ENCODE data around the gene ASB13.

ASB13 gene

DNA sequence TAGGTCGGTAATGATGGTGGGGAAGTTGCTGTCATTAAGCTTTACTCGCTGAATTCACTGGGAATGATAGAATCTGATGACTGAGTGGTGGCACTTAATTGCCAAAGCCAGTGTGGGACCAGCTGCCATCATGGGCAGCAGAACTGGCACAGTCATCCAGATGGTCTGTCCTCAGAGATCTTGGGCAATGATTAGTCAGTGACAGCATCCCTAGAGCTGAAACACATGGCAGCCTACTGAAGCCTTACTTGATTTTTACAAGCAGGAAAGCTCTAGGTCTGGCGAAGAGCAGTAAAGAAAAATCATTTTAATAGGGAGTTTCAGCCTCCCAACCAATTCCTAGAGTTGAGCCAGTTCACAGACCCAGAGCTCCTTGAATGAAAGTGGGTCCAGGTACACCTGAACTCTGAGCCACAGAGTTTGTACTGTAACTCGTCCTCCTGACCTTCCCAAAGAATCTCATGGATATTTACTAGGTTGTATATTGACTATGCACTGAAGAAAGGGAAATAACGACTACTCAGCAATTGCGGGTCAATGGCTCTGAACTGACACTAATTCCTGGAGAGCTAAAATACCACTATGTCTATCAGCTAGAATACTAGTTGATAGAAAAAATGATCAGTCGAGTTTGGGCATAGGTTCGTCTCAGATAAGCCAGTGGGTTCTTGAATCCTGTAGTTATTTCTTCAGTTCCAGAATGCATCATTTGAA is 4.4 kb upstream of the ASB13 start:
- in situ Hi-C loops (cut with MboI; ENCODE audit: low sequenced_read_pairs) = no loop called here

DNA sequence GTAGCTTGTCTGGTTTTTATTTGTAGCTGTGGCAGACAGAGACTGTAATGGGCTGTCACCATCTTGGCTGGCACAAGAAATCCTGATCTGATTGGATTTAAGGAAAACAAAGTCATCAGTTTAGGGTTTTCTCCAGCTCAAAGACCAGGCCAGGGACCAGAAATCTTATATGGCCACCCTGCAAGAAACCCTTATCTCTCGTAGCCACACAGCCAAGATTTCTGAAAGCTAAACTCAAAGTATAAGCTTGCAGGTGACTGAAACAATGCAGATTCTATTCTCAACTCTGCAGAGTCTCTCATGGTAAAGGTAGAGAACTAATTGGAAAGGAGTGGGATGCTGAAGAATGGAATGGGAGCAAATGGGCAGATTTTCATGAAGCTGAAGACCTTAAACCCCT is 3.2 kb upstream of the ASB13 start:
- in situ Hi-C loops (cut with MboI; ENCODE audit: low sequenced_read_pairs) = no loop called here

DNA sequence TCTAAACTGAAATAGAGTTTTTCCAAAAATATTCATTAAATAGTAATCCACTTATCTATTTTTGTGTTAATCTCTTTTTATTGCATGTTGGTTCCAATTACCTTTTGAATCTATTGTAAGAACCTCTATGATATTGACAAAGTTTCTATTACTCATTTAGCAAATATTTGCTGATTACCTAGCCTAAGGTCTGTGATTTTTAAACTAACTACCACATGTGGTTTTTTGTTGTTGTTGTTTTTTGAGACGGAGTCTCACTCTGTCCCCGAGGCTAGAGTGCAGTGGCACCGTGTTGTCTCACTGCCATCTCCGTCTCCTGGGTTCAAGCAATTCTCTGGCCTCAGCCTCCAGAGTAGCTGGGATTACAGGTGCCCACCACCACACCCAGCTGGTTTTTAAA is 2.0 kb upstream of the ASB13 start:
- in situ Hi-C loops (cut with MboI; ENCODE audit: low sequenced_read_pairs) = no loop called here

DNA sequence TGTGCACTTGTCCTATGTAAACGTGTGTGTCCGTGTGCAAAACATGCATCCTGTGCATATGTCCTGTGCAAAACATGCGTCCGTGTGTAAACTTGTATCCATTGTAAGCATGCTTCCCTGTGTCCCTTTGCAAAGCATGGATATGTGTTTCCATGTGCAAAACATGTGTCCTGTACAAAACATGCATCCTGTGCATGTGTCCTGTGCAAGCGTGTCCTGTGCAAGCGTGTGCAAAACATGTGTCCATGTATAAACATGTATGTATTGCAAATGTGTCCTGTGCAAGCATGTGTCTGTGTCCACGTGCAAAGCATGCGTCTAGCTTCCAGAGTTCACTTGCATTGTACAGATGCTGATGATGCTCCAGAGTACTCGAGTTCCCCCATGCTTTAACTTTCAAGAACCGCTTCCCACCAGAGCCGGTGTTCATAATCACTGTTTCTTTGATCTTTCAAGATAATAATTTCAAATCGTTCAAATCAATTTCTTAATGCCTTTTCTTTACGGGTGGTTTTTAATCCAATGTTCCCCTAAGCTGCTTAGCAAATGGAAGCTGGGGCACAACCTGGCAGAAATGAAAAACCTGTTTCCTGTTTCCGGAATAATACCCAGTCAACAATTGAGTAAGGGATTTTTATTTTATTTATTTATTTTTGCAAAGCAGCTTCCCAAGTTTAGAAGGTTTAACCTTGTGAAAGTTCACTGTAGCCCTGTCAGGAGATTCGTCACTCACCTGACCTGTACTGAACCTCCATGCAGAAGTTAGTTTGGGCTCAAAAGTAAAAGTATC is 641 bp upstream of the ASB13 start:
- in situ Hi-C loops (cut with MboI; ENCODE audit: low sequenced_read_pairs) = no loop called here

DNA sequence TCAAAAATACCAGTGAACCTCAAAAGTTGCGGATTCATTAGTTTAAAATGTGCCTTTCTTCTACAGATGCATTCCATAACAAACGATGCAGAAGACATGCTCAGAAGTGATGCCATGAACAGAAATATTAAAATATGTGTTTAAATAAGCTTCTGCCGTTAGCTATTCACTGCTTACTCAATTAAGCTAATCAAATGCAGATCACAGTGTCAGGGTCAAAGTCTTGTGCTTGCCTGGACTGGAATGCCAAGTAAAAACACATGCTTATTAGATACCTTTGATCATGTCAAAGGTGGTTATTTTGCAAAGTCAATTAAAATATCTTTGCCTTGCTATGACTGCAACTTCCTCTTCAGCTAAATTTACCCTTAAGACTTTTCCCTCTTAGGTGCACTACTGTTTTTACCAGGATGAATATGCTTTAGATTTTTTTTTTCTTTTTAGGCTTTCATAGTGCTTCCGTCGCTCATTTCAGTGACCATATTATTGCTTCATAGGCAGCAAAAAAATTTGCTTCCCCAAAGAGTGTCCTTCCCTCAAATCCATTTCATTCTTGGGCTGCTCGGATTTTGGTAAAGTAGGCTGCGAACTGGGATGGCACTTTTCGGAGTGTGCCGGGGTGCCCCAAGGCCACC is 905 bp downstream of the ASB13 start:
- in situ Hi-C loops (cut with MboI; ENCODE audit: low sequenced_read_pairs) = no loop called here

DNA sequence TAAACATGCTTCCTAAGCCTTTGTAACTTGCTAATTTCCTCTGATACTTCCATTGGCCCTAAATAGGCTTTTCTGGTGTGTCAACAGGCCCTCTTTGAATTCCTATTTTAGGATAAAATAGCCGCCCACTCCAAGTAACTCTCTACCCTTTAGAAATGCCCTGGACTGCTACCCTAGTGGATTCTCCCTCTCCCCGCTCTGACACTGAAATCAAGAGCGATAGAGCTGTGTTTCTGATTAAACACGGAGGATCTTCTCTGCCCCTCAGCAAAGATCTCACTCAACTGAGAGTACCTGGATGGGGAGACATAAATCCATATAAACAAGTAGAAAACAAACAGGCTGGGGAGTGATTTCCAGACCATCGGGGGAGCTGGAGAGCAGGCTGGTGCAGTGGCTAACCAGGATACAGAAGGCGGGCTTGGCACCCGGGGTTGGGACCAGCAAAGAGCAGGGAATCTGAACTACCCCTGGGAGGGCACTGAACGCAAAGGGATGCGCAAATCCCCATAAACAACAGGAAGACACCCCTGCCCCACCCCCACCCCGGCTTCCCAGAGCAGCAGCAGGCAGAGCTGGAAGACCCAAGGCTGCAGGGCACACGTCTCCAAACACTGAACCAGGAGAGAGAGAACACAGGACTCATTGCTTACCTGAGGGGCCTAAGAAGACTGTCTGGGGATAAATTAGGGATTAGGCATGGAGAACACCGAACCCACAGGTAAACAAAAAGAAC is 2.5 kb downstream of the ASB13 start:
- in situ Hi-C loops (cut with MboI; ENCODE audit: low sequenced_read_pairs) = no loop called here

DNA sequence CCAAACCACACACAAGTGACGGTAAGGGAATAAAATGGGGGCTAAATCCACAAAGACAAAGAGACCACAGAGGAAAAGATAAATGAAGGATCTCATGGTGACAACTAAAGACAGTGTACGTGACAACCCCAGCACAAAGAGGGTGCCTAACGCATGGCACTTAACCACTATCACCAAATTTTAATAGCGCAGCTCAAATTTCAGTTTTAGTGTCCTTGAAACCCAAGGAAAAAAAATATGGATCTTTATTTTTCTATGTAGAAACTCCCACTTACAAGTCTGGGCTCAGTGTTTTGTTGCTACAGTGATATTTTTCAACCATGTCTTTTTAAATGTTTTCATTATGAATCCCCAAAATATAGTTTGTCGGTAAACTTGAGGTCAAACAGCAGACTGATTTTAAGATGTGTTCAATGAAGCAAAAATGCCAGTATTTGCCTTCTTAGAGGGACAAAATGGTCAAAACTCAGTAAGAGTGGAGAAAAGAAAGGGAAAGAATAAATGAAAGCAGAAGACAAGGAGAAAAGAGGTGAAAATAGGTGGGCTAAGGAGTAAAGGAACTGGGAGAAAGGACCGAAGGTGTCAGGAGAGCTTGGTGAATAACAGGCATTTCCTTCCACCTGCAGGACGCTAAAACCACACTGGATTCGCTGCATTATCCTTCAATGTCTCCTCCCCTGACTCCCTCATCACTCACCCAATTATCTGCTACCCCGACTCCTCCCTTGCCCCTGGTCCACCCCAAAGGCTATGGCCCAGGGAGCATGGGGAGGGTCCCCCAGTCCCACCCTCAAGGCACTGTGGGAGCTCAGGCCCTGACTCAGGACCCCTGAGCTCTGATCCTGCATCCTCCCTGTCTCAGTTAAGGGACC is 3.5 kb downstream of the ASB13 start:
- in situ Hi-C loops (cut with MboI; ENCODE audit: low sequenced_read_pairs) = no loop called here

DNA sequence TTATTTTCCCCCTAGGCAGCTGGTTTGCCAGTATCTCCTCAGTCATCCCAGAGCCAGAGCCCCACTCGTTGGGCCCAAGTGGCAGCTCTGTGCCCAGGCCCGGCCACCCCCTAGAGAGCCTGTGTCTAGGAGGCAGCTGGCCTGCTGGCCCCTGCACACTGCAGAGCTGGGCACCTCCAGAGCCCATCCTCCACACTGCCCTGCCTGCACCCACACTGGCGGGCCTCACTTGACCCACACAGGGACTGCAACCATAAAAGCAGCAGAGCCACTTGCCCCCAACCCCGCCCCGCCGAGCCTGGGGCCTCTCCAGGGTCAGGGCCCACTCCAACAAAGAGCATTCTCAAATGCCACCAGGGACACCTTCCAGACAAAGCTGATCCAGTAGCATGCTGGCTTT is 5.4 kb downstream of the ASB13 start:
- in situ Hi-C loops (cut with MboI; ENCODE audit: low sequenced_read_pairs) = no loop called here

DNA sequence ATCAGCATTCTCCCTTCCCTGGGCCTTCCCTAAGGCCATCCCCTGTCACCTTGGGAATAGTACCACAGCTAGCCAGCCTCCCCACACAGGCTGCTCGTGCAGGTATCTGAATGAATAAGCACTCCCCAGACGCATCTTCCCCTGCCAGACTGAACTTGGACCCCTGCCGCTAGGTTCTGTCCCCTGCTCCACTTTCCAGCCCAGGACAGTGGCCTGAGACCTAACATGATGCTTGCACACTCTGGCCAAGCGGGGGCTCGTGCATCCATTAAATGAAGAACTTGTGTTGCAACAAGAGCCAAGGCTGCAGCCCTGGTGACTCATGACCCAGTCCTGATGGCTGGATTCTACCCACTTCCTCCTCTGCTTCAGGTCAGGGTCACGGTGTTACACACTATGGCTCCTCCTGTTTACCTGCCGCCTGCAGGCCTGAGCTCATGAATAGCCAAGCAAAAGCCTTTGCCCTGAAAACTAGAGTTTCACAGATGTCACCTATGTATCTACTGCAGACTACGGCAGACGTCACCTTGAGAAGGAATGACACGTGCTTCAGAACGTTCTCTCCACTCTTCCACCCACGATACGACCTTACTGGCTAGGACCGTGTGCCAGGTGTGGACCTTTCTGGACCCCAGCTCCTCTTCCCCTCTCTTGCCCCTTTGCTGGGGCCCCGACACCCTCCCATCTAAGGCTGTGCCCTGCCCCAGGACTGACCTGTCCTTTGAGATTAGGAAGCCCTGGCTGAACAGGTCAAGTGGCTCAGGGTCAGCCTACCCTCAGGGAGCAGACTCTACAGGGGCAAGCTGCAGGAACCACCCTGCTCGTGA is 6.5 kb downstream of the ASB13 start:
- in situ Hi-C loops (cut with MboI; ENCODE audit: low sequenced_read_pairs) = no loop called here

DNA sequence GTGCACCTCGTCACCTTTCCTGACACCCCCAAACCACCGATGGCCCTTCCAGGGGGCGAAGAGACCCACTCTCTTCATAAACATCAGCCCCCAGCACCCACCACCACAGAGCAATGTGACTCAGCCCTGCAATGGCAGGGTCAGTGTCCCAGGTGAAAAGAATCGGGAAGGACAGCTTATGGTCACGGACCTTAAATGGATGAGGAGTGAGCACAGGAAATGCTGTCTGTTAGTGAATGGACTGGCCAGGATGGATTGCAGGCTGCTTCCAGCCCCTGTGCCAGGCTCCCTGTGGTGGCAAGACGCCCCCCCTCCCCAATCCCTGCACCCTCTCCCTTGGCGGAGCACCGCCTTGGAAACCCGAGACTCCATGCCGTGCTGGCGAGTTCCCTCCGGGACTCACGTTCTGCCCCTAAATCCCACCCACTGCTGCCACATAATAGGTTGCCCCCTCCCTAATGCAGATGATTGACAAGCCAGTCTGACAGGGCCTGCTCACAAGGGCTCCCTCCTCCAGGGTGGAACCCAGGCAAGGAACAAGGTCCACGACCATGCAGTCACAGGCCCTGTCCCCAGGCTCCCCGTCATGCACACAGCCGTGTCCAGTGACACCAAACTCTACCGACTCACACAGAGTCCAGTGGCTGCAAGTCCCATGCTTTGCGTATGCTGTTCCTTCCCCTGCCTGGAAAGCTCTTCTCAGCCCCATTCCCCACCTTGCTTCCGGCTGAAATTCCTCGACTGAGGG is 7.3 kb downstream of the ASB13 start:
- in situ Hi-C loops (cut with MboI; ENCODE audit: low sequenced_read_pairs) = no loop called here

DNA sequence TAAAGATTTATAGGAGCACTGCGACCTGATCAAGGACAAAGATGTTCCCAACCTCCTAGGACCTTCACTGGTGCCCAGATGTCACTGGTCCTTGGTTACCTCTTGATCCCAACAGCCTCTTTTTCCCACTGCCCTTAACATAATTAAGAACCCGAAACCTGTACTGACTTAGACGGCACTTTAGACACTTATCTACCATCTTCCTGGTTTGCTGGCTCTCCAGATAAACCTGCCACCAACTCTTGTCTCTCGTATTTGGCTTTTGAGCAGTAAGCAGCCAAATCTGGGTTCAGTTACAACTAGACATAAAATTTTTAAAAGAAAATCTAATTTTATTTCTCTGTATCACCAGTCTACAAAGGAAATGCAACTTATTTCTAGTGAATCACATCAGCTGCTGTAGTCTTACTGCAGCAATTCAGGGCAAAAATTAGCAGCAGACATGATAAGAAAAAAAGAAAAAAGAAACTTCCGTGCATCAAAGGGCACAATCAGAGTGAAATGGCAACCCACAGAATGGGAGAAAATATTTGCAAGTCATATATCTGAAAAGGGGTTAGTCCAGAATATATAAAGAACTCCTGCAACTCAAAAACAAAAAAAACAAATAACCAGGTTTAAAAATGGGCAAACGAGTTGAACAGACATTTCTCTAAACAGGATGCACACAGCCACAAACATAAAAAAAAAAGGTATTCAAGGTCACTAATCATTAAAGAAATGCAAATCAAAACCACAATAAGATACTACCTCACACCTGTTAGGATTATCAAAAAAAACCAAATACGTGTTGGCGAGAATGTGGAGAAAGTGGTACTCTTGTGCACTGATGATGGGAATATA is 9.4 kb downstream of the ASB13 start:
- in situ Hi-C loops (cut with MboI; ENCODE audit: low sequenced_read_pairs) = no loop called here

DNA sequence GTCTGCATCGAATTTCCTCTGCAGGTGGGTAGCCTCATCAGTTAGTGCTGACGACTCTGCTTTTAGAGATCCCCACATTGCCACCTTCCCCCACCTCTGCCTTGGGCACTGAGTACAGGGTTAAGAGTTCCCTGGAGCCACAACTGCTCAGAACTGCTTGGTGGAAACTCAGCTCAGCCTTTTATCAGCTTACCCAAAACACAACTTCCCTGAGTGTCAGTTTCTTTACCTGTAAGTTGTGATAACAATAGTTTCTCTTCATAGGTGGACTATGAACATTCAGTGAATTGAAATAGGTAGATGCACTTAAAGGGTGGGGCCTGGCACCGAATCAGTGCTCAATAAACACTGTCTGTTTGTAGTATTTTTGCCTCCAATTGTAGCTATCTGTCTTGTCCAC is 11.3 kb downstream of the ASB13 start:
- in situ Hi-C loops (cut with MboI; ENCODE audit: low sequenced_read_pairs) = no loop called here

DNA sequence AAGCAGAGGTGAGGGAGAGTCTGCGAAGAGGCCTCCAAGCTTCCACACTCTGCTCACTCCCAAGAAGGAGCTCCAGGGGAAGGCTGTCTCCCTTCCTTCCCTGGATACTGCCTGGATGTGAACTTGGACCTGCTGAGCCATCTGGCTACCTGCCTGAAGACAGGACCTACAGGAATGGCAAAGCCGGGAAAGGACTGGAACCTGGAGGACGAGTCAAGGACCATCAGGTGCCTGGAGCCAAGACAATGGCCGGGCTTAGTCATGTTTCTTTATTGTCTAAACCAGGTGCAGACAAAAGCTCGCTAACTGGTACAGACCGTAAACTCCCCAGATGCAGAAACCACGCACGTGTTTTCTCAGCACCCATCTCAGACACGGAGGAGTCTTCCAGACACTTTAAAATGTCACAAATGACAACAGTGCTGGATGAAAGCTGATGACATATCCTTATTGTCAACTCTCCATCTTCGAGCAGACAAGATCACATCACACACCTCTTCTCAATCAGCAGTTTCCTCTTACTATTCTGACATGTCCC is 12.1 kb downstream of the ASB13 start:
- in situ Hi-C loops (cut with MboI; ENCODE audit: low sequenced_read_pairs) = no loop called here

DNA sequence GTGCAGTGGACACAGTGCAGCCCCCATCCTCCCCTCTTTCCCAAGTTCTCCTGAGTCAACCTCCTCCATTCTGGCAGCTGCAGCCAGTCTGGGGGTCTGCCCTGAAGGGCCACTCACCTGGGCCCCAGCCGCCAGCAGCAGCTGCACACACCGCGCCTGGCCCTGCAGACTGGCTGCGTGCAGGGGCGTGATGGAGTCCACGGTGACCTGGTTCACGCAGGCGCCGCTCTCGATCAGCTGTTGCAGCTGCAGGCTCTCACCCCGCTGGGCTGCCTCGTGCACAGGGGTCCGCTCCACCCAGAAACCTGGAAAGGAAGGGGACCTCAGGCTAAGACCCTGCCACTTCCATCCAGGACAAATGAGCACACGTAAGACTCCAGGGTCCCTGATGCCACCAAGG is 13.6 kb downstream of the ASB13 start:
- in situ Hi-C loops (cut with MboI; ENCODE audit: low sequenced_read_pairs) = no loop called here

DNA sequence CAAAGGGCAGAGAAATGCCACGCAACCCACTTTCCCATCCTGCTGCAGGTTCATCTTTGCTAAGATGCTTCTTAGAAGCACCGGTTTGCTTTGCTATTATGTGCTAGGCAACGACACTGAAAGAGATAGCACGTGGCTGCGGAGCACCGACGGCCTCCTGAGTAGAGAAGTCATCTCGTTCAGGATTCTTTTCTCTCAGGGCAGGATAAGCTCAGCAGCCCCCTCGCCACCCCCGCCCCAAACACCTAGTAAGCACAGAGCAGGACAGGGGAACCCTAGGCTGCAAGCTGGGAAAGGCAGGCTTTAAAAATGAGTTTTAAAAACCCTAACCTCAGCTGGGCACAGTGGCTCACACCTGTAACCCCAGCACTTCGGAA is 15.0 kb downstream of the ASB13 start:
- in situ Hi-C loops (cut with MboI; ENCODE audit: low sequenced_read_pairs) = no loop called here

DNA sequence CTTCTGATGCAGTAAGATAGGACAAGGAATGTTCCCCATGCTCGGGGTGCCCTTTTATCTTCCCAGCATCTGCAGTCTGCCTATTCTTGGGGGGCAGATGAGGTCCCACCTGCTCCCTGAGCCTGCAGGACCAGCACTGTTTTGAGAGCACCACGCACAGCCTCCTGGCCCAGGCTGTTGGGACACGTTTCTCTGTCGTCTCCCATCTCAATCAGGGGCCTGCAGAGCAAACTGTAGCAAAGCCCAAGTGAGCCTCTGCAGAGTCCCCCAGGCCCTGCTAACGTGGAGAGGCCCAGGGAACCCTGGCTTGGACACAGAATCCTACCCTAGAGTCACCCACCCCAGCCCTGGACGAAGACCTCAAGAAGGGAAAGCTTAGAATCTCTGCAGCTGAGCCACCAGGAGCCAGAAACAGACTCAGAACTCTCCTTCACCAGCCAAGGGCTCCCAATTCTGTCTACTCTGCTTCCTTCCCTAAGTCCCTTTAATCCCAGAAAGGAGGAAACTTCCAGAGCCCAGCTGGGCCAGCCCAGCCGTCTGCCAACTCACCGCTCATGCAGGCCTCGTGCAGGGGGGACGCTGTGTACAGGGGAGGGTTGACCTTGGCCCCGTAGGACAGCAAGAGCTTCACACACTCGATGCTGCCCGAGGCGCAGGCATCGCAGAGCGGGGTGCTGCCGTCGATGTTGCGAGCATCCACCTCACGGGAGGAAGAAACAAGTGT is 15.6 kb downstream of the ASB13 start:
- in situ Hi-C loops (cut with MboI; ENCODE audit: low sequenced_read_pairs) = no loop called here

DNA sequence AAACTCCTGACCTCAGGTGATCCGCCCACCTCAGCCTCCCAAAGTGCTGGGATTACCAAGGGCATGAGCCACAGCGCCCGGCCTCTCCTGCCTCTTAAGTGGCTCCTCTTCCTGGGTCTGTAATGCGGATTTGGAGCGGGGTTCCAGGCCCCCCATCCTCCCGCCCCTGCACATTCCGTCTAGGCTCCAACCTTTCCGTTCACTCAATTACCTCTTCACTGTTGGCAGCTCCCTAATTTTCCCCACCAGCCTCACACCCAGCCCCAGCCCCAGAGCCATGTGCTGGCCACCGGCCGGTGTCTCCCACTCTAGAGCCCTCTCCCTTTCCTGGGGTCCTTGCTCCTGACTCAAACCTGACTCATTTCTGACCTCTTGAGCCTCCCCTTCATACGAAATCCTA is 16.6 kb downstream of the ASB13 start:
- in situ Hi-C loops (cut with MboI; ENCODE audit: low sequenced_read_pairs) = no loop called here
